K562 (cell line): Measurements from ENCODE around the gene SPIRE1. TPM values are rescaled to one million over a fixed set of nuclear protein-coding genes. Genes with fewer than 3 reads are reported as not detected.
A peak's percentile ranks its signal among the peaks of the same experiment; 100 is the strongest.

Experiments
- ARID1B ChIP-seq: fragments of 450-650 bp; IDR thresholded peaks from 2 replicates; pipeline ENCODE4 v1.6.1; 2016; ENCODE audit warnings: antibody characterized with exemption, mild to moderate bottlenecking, inconsistent platforms
- CTBP1 ChIP-seq: fragments of 450-650 bp; IDR thresholded peaks from 2 replicates; pipeline ENCODE4 v1.6.1; 2016; ENCODE audit warnings: borderline replicate concordance
- EP400 ChIP-seq: fragments of 450-650 bp; IDR thresholded peaks from 2 replicates; pipeline ENCODE4 v1.6.1; 2017; ENCODE audit warnings: antibody characterized with exemption, mild to moderate bottlenecking, moderate library complexity
- FOSL1 ChIP-seq: fragments of 200-800 bp; sonication (Bioruptor generic); conservative IDR thresholded peaks from 2 replicates; pipeline ENCODE4 v1.6.1; 2016; ENCODE audit warnings: missing genetic modification characterization, missing compliant biosample characterization
- NR2C2 ChIP-seq, 2 experiments: fragments of 200-800 bp in 1 of 2; sonication (Bioruptor generic) in 1 of 2; sonication (generic) in 1 of 2; formaldehyde crosslinking in 1 of 2; IDR thresholded peaks; 2 replicates each; pipeline versions ENCODE4 v1.6.1 to v1.8.0; 2016 to 2022; ENCODE audit warnings: mild to moderate bottlenecking in 1 of 2, missing compliant biosample characterization in 1 of 2, missing genetic modification characterization in 1 of 2, missing genetic modification reagents in 1 of 2
- SMARCE1 ChIP-seq: fragments of 450-650 bp; IDR thresholded peaks from 2 replicates; pipeline ENCODE4 v1.7.1; 2016; ENCODE audit warnings: mild to moderate bottlenecking
- ZBTB40 ChIP-seq, 2 experiments: fragments of 450-650 bp in 1 of 2; sonication (generic) in 1 of 2; formaldehyde crosslinking in 1 of 2; IDR thresholded peaks; 2 replicates each; pipeline versions ENCODE4 v1.7.1 to v1.9.0; 2016 to 2022; ENCODE audit warnings: inconsistent platforms in 1 of 2, mild to moderate bottlenecking in 1 of 2, missing genetic modification reagents in 1 of 2
- ZNF143 ChIP-seq: sonication (generic); formaldehyde crosslinking; IDR thresholded peaks from 2 replicates; pipeline ENCODE4 v1.9.0; 2022; ENCODE audit warnings: mild to moderate bottlenecking, missing genetic modification reagents
- polyA plus RNA-seq, 8 experiments: library from polyadenylated mRNA; depleted of rRNA in 4 of 8; stranded (reverse) in 5 of 8; unstranded in 3 of 8; fragments of >200 nt; fragmentation: Nextera tagmentation in 2 of 8; fragmentation: Illumina TruSeq in 1 of 8; extraction: Ambion mirVana in 2 of 8; extraction: Trizol in 1 of 8; gene quantifications; 2 replicates each; pipeline versions ENCODE4 v1.2.1 to v1.2.3, GENCODE V29; 2011 to 2014; ENCODE audit warnings: inconsistent platforms in 1 of 8, missing spikeins in 1 of 8
- total RNA-seq, 7 experiments: library from RNA; depleted of rRNA in 6 of 7; stranded (reverse); fragments of >200 nt in 6 of 7; fragmentation: Illumina TruSeq in 2 of 7; extraction: Trizol in 2 of 7; gene quantifications; 2 replicates each; pipeline versions ENCODE4 v1.2.1 to v1.2.3, GENCODE V29; 2011 to 2021; ENCODE audit warnings: low replicate concordance in 1 of 7

Gene SPIRE1
- total and polyA plus RNA-seq, 9 of the 15 experiments (the other 6 are each of a cell fraction or from before 2014, with no cell fraction given), result 2.9 to 14.0 (median 10.2) TPM

DNA sequence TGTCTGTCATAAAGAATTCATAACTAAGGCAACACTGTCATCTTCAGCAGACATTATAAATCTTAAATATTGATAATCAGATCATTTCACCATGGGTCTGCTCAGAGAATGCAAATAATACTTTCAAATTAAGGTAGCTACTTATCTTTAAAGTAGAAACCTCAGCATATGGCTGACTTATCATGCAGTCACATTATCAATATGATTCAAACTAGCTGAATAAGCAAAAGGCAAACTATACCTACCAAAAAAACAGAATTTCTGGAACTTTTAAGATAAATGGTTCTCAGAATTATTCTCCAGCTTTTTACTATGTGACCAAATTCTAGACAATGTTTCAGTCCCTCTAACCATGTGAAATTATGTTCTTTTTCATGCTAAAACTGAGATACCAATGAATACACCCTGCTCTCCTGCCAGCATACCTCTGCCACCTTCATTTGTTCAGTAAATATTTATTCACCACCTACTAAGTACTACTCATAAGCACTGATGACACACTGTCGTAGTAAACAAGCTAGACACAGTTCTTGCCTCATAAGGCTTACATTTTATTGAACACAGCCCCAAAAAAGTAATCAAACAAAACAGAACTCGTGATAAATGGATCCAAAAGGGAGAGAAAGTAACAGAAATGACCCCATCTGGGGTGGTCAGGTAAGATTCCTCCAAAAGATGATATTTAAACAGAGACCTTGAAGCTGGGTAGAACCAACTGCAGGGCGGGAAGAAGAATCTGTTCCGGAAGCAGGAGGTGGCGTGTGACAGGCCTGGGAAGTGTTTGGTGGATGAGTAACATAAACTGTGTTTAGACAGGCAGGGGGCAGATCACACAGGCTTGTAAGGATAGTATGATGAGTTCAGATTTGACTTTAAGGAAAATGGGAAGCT lies 17.7 kb downstream of the SPIRE1 start (continued):
- TF ChIP-seq FOSL1 (tag) (peak; percentile 44), EP400 (peak; percentile 41), ARID1B (peak; percentile 19; the same call in 1 of the 2 replicates), SMARCE1 (0 out of 2 replicates have a peak, but pooled peaks have one; percentile 16), CTBP1 (peak; percentile 30; the same call in 1 of the 2 replicates), ZBTB40 (IDR thresholded peaks at IDR 0.05) (peak; percentile 31; the same call in 1 of the 2 replicates), ZBTB40 (CRISPR knock-in tag; IDR thresholded peaks at IDR 0.05) (no peak), NR2C2 (CRISPR knock-in tag; IDR thresholded peaks at IDR 0.05) (no peak), NR2C2 (tag; IDR thresholded peaks at IDR 0.05) (peak; percentile 47; the same call in 1 of the 2 replicates), ZNF143 (no peak)
